Measurements from ENCODE around the gene CR1L.
"Not testable (repeated sequence)": the region's sequence is repeated elsewhere in the genome, so short reads cannot be mapped to it uniquely, and the experiment has no call there.

The CR1L gene

GRCh38 chr1:207747627-207748492 is 102.9 kb downstream of the CR1L start:
- no peak for DNase-seq

- DNase-seq: no peak
Observed at GRCh38 chr1:207748737-207749528, 104.0 kb downstream of the CR1L start.

GRCh38 chr1:207750631-207751305 is 105.8 kb downstream of the CR1L start:
- no peak for DNase-seq

GRCh38 chr1:207751463-207751789 is 106.5 kb downstream of the CR1L start:
- DNase-seq: not testable (repeated sequence)

GRCh38 chr1:207751790-207752455 is 107.0 kb downstream of the CR1L start, which contains the start of gene CD46:
TSS of gene CD46 (plus strand) at chr1:207752054. CDS start at chr1:207752213, 159 bp downstream.
- peak; percentile 95 to 97 for DNase-seq

GRCh38 chr1:207752456-207752998 is 107.6 kb downstream of the CR1L start:
- peak; percentile 44 to 49 for DNase-seq

GRCh38 chr1:207753611-207754010 is 108.7 kb downstream of the CR1L start:
- DNase-seq: no peak

GRCh38 chr1:207754011-207754410 is 109.1 kb downstream of the CR1L start:
- DNase-seq: no peak

- no peak for DNase-seq
Observed at GRCh38 chr1:207754974-207755700, 110.2 kb downstream of the CR1L start.

GRCh38 chr1:207755846-207756693 is 111.1 kb downstream of the CR1L start:
- DNase-seq: no peak

- no peak for DNase-seq
Observed at GRCh38 chr1:207762622-207763021, 117.7 kb downstream of the CR1L start.

- DNase-seq: no peak
Observed at GRCh38 chr1:207763091-207763490, 118.2 kb downstream of the CR1L start.

- DNase-seq: no peak
Observed at GRCh38 chr1:207763972-207764371, 119.0 kb downstream of the CR1L start.

- no peak for DNase-seq
Observed at GRCh38 chr1:207766569-207766968, 121.6 kb downstream of the CR1L start.

GRCh38 chr1:207770514-207770913 is 125.6 kb downstream of the CR1L start:
- DNase-seq: not testable (repeated sequence)
